Renal pelvis (tissue), 12 donors: ENCODE data around the gene OR4A5. TPM values are rescaled to one million over a fixed set of nuclear protein-coding genes. Genes with fewer than 3 reads are reported as not detected.
"Not testable (repeated sequence)": the region's sequence is repeated elsewhere in the genome, so short reads cannot be mapped to it uniquely, and the experiment has no call there.

Source experiments
- DNase-seq: peaks from one replicate; pipeline ENCODE4 v3.0.0-alpha.2; 2013
- long read RNA-seq, 16 experiments: transcript quantifications; one replicate each; lab custom pipeline, GENCODE V29; 2026
- polyA plus RNA-seq, 3 donors: library from polyadenylated mRNA; unstranded; fragments of 120-200 nt; gene quantifications; one replicate each; pipeline ENCODE4 v1.2.1, GENCODE V29; 2013; ENCODE audit not compliant: insufficient read length in 3 of 3

Gene OR4A5, protein sequence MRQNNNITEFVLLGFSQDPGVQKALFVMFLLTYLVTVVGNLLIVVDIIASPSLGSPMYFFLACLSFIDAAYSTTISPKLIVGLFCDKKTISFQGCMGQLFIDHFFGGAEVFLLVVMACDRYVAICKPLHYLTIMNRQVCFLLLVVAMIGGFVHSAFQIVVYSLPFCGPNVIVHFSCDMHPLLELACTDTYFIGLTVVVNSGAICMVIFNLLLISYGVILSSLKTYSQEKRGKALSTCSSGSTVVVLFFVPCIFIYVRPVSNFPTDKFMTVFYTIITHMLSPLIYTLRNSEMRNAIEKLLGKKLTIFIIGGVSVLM
- polyA plus RNA-seq = not detected
- long read RNA-seq, donor 1 = 0 reads
- long read RNA-seq, donor 2 = 0 reads
- long read RNA-seq, donor 3 = 0 reads
- long read RNA-seq, donor 4 = 0 reads
- long read RNA-seq, donor 5 = 0 reads
- long read RNA-seq, donor 6 = 0 reads
- long read RNA-seq, donor 7 = 0 reads
- long read RNA-seq, donor 8 = 0 reads
- long read RNA-seq, donor 9 = 0 reads
- long read RNA-seq, donor 10 = 0 reads
- long read RNA-seq, donor 11 = 0 reads
- long read RNA-seq, donor 12 = 0 reads
- long read RNA-seq, donor 13 = 0 reads
- long read RNA-seq, donor 14 = 0 reads
- long read RNA-seq, donor 15 = 0 reads
- long read RNA-seq, donor 16, partial matches to known transcripts = 0 of 1 reads
- long read RNA-seq, donor 16, other reads (novel, unspliced or antisense) = 0 of 1 reads

DNA sequence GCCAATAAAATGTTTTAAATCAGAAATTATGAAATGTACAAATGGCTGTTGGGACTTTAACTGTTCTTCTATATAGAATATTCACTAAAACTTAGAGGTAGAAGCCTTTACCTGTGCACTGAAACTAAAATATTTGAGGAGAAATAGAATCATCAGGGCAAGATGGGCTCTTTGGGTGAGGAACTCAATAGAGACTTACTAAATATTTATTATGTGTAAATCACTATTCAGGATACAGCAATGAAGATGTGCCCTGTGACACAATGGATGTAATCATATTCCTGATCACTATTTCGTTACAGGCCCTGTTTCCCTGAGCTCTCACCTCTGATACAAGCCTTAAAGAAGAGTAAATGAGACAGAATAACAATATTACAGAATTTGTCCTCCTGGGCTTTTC lies at the start of gene OR4A5:
TSS of gene OR4A5 (plus strand) at position 301 of the 400 bp plus-strand sequence. CDS start at position 354, 53 bp downstream.
- DNase-seq = not testable (repeated sequence)

DNA sequence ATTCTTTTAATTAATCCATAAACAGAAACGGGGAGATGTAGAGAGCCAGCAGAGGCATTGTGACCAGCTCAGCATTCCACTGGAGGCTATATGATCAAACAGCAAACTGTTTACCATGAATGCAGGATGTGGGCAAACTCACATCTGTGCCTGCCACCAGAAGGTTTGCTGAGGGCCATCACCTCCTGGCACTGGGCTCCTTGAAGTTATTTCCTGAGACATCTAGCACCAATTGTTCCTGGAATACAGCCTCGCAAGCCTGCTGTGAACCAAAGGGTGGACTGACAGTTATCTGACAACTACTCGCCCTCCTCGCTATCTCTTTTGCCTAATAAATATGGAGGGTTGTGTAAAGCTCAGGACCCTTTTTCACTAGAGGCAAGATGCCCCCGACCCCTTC lies 13.5 kb downstream of the OR4A5 start:
- DNase-seq = not testable (repeated sequence)

Other genes with a start within 250 kb of the OR4A5 start
- gene OR4C46, start 102.8 kb upstream of the OR4A5 start, polyA plus RNA-seq = not detected